ENCODE measurements around the gene FLRT1. TPM values are rescaled to one million over a fixed set of nuclear protein-coding genes. Genes with fewer than 3 reads are reported as not detected.

The FLRT1 gene
- total and polyA plus RNA-seq, 2 experiments from 2014 or later = 0.76 to 1.1 TPM

DNA sequence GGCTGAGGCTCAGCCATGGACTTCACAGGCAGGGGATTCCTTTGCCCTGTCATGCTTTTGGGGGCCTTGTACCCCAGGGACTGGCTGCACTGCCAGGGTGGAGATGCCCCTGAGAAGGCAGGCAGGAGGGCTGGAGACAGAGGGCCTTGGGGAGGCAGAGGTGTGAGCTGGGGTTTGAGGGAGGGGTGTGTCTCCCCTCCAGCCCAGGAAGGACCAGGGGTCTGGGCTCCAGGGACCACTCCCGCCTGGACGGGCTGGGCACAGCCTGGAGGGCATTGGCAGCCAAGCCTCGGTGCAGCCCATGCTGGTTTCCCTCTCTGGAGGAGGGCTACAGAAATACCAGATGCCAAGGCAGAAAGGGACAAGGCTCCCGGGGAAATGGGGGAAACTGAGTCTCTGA, 30.0 kb upstream of the FLRT1 start:
- peaks cover 64% of the 10 kb centered on the region for H3K27me3 Mint-ChIP-seq (ENCODE audit: insufficient read depth, low read depth, poor library complexity)
- H3K36me3 Mint-ChIP-seq (ENCODE audit: low read depth) = no peaks in the 10 kb centered on the region
- no peaks in the 10 kb centered on the region for H3K36me3 ChIP-seq (ENCODE audit: insufficient read depth)
- no peak overlapping the region for H3K4me2 ChIP-seq
- H3K4me1 Mint-ChIP-seq = peaks cover 23% of the 10 kb centered on the region
- TF ChIP-seq EZH2 (IDR thresholded peaks at IDR 0.05; ENCODE audit: low read depth, unreplicated experiment) (no peak), STAT1 (IDR thresholded peaks at IDR 0.05; ENCODE audit: unreplicated experiment) (no peak), ZNF331 (CRISPR knock-in tag; IDR thresholded peaks at IDR 0.05; ENCODE audit: low read depth) (no peak), CREB1 (CRISPR knock-in tag; IDR thresholded peaks at IDR 0.05; ENCODE audit: low read depth) (no peak), REST (IDR thresholded peaks at IDR 0.05; ENCODE audit: unreplicated experiment) (no peak), POLR2AphosphoS5 (IDR thresholded peaks at IDR 0.05; ENCODE audit: low read depth) (no peak), ZNF114 (CRISPR knock-in tag; IDR thresholded peaks at IDR 0.05) (no peak), EZH2phosphoT487 (IDR thresholded peaks at IDR 0.05; ENCODE audit: unreplicated experiment) (no peak), JUNB (IDR thresholded peaks at IDR 0.05; ENCODE audit: unreplicated experiment) (no peak), NANOG (IDR thresholded peaks at IDR 0.05; ENCODE audit: borderline replicate concordance) (no peak)
- TF ChIP-seq, protein P1, sequence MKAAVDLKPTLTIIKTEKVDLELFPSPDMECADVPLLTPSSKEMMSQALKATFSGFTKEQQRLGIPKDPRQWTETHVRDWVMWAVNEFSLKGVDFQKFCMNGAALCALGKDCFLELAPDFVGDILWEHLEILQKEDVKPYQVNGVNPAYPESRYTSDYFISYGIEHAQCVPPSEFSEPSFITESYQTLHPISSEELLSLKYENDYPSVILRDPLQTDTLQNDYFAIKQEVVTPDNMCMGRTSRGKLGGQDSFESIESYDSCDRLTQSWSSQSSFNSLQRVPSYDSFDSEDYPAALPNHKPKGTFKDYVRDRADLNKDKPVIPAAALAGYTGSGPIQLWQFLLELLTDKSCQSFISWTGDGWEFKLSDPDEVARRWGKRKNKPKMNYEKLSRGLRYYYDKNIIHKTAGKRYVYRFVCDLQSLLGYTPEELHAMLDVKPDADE (IDR thresholded peaks at IDR 0.05) = no peak
- TF ChIP-seq, protein P2, sequence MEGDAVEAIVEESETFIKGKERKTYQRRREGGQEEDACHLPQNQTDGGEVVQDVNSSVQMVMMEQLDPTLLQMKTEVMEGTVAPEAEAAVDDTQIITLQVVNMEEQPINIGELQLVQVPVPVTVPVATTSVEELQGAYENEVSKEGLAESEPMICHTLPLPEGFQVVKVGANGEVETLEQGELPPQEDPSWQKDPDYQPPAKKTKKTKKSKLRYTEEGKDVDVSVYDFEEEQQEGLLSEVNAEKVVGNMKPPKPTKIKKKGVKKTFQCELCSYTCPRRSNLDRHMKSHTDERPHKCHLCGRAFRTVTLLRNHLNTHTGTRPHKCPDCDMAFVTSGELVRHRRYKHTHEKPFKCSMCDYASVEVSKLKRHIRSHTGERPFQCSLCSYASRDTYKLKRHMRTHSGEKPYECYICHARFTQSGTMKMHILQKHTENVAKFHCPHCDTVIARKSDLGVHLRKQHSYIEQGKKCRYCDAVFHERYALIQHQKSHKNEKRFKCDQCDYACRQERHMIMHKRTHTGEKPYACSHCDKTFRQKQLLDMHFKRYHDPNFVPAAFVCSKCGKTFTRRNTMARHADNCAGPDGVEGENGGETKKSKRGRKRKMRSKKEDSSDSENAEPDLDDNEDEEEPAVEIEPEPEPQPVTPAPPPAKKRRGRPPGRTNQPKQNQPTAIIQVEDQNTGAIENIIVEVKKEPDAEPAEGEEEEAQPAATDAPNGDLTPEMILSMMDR (conservative IDR thresholded peaks at IDR 0.05; ENCODE audit: low read depth in 2 of 2) = no peak
- TF ChIP-seq, protein P3, sequence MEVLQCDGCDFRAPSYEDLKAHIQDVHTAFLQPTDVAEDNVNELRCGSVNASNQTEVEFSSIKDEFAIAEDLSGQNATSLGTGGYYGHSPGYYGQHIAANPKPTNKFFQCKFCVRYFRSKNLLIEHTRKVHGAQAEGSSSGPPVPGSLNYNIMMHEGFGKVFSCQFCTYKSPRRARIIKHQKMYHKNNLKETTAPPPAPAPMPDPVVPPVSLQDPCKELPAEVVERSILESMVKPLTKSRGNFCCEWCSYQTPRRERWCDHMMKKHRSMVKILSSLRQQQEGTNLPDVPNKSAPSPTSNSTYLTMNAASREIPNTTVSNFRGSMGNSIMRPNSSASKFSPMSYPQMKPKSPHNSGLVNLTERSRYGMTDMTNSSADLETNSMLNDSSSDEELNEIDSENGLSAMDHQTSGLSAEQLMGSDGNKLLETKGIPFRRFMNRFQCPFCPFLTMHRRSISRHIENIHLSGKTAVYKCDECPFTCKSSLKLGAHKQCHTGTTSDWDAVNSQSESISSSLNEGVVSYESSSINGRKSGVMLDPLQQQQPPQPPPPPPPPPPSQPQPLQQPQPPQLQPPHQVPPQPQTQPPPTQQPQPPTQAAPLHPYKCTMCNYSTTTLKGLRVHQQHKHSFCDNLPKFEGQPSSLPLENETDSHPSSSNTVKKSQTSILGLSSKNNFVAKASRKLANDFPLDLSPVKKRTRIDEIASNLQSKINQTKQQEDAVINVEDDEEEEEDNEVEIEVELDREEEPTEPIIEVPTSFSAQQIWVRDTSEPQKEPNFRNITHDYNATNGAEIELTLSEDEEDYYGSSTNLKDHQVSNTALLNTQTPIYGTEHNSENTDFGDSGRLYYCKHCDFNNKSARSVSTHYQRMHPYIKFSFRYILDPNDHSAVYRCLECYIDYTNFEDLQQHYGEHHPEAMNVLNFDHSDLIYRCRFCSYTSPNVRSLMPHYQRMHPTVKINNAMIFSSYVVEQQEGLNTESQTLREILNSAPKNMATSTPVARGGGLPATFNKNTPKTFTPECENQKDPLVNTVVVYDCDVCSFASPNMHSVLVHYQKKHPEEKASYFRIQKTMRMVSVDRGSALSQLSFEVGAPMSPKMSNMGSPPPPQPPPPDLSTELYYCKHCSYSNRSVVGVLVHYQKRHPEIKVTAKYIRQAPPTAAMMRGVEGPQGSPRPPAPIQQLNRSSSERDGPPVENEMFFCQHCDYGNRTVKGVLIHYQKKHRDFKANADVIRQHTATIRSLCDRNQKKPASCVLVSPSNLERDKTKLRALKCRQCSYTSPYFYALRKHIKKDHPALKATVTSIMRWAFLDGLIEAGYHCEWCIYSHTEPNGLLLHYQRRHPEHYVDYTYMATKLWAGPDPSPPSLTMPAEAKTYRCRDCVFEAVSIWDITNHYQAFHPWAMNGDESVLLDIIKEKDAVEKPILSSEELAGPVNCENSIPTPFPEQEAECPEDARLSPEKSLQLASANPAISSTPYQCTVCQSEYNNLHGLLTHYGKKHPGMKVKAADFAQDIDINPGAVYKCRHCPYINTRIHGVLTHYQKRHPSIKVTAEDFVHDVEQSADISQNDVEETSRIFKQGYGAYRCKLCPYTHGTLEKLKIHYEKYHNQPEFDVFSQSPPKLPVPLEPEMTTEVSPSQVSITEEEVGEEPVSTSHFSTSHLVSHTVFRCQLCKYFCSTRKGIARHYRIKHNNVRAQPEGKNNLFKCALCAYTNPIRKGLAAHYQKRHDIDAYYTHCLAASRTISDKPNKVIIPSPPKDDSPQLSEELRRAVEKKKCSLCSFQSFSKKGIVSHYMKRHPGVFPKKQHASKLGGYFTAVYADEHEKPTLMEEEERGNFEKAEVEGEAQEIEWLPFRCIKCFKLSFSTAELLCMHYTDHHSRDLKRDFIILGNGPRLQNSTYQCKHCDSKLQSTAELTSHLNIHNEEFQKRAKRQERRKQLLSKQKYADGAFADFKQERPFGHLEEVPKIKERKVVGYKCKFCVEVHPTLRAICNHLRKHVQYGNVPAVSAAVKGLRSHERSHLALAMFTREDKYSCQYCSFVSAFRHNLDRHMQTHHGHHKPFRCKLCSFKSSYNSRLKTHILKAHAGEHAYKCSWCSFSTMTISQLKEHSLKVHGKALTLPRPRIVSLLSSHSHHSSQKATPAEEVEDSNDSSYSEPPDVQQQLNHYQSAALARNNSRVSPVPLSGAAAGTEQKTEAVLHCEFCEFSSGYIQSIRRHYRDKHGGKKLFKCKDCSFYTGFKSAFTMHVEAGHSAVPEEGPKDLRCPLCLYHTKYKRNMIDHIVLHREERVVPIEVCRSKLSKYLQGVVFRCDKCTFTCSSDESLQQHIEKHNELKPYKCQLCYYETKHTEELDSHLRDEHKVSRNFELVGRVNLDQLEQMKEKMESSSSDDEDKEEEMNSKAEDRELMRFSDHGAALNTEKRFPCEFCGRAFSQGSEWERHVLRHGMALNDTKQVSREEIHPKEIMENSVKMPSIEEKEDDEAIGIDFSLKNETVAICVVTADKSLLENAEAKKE (CRISPR knock-in tag; IDR thresholded peaks at IDR 0.05) = no peak
- H3K4me3 ChIP-seq = no peak overlapping the region
- H2AFZ ChIP-seq = no peak overlapping the region
- H3K79me2 ChIP-seq (replicated peaks; ENCODE audit: insufficient read depth) = no peaks in the 10 kb centered on the region
- H3K27me3 ChIP-seq (ENCODE audit: insufficient read depth) = peaks cover 95% of the 10 kb centered on the region
- no peak overlapping the region for H3K27ac Mint-ChIP-seq
- peaks cover 27% of the 10 kb centered on the region for H3F3A ChIP-seq (replicated peaks; ENCODE audit: low read depth)
- peaks cover 12% of the 10 kb centered on the region for H3K4me1 ChIP-seq (ENCODE audit: insufficient read depth)
- no peak overlapping the region for H3K4me3 Mint-ChIP-seq
- ATAC-seq = no peak
- no peaks in the 10 kb centered on the region for H3K9me2 ChIP-seq (ENCODE audit: insufficient read depth)
- peaks cover 4% of the 10 kb centered on the region; the same call in 2 of the 3 replicates for H3K9me3 Mint-ChIP-seq
- no peaks in the 10 kb centered on the region; the same call in 1 of the 2 replicates for H4K20me1 ChIP-seq (replicated peaks; ENCODE audit: insufficient read depth)
- H3K27ac ChIP-seq (ENCODE audit: low read depth) = no peak overlapping the region
- DNase-seq (ENCODE audit: low spot score) = no peak
